ENCODE results near the gene PLP1.

The PLP1 gene, protein sequence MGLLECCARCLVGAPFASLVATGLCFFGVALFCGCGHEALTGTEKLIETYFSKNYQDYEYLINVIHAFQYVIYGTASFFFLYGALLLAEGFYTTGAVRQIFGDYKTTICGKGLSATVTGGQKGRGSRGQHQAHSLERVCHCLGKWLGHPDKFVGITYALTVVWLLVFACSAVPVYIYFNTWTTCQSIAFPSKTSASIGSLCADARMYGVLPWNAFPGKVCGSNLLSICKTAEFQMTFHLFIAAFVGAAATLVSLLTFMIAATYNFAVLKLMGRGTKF

GRCh38 chrX:103776546-103776945, at the start of gene PLP1:
Gene PLP1, plus strand, starts transcription at chrX:103776840. Its CDS starts 156 bp downstream, at chrX:103776996.
- DNase-seq (ENCODE audit: low read depth) = no peak
- H3K4me3 ChIP-seq (ENCODE audit: low read depth, low read length) = no peak within 1 kb of the TSS
- TF ChIP-seq CTCF (IDR thresholded peaks at IDR 0.05; ENCODE audit: control insufficient read depth, extremely low read depth, insufficient read depth) = no peak

GRCh38 chrX:103727115-103727514, 49.5 kb upstream of the PLP1 start:
- no peak for DNase-seq (ENCODE audit: low read depth)
- TF ChIP-seq CTCF (IDR thresholded peaks at IDR 0.05; ENCODE audit: control insufficient read depth, extremely low read depth, insufficient read depth) = no peak
- H3K4me3 ChIP-seq (ENCODE audit: low read depth, low read length) = no peak overlapping the region

DNA sequence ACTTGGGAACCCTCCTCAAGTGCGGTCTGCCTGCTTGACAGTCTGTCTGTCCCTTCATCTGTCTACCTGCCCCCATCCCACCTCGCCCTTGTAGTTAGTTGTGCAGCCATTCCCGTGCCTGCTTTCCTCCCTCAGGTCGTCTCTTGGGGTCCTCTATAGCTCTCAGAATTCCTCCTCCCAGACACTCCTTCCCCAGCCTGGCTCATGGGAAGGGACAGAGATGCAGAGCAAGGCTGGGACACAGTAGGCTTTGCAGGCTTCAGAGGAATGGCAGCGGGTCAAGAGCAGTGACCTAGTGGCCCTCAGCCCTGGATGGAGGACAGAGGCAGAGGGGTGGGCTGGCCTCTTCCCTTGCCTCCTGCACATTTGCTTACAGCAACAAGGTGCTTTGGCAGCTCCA, 47.6 kb upstream of the PLP1 start:
- no peak for DNase-seq (ENCODE audit: low read depth)
- TF ChIP-seq CTCF (IDR thresholded peaks at IDR 0.05; ENCODE audit: control insufficient read depth, extremely low read depth, insufficient read depth) = no peak
- H3K4me3 ChIP-seq (ENCODE audit: low read depth, low read length) = no peak overlapping the region

- H3K4me3 ChIP-seq (ENCODE audit: low read depth, low read length) = no peak overlapping the region
- TF ChIP-seq CTCF (IDR thresholded peaks at IDR 0.05; ENCODE audit: control insufficient read depth, extremely low read depth, insufficient read depth) = no peak
- DNase-seq (ENCODE audit: low read depth) = no peak
Observed at GRCh38 chrX:103730147-103730795, 46.4 kb upstream of the PLP1 start.

DNA sequence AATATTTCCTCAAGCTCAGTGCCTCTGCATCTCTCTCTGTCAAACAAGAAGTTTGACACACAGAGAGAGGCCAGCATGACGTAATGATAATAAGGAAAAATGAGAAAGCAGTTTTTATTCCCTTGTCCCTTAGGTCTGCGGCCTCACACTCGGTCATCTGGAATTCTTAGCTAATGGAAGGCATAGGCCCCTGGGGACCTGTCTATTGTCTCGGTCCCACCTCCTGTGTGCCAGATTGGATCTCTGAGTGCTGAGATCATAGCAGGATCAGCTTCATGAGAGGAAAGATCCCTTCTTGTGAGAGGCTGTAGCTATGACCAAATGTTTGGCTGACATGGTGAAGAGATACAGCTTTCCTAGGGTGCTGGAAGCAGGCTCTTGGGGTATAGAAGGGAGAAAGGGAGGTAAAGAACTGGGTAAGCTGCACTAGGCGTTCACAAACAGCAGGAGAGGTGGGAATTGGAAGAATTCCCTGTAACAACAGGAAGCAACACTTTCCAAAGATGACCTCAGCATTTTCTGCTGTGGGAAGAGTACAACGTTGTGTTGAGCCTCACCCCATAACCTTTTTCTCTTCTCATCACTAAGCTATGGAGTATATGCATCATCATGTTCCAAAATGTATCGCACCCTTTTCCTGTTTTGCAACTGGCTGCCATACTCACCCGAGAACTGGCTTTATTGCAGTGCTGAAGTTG, 45.7 kb upstream of the PLP1 start:
- H3K4me3 ChIP-seq (ENCODE audit: low read depth, low read length) = no peak overlapping the region
- TF ChIP-seq CTCF (IDR thresholded peaks at IDR 0.05; ENCODE audit: control insufficient read depth, extremely low read depth, insufficient read depth) = no peak
- DNase-seq (ENCODE audit: low read depth) = no peak

DNA sequence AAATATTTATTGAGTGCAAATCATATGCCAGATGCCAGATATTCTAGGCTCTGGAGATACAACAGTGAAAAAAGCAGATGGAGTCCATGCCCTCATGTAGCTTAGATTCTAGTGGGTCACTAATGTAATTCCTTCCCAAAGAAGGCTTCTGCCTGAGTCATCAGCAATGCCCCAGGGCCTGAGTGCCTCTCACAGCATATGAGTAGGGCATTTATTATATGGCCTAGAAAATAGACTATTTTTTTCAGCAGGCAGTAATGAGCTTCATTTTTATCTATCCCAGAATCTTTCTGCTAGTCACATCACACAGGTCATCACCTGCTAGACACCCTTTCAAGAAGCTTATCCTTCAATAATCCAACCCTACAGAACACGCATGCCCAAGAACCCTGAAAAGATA, 43.6 kb upstream of the PLP1 start:
- H3K4me3 ChIP-seq (ENCODE audit: low read depth, low read length) = no peak overlapping the region
- DNase-seq (ENCODE audit: low read depth) = no peak
- no peak for TF ChIP-seq CTCF (IDR thresholded peaks at IDR 0.05; ENCODE audit: control insufficient read depth, extremely low read depth, insufficient read depth)
